IPS-NIHi7 (cell line): ENCODE data around the gene KNG1.

Experiments
- DNase-seq: peaks from one replicate; pipeline ENCODE4 v3.0.0; 2012; ENCODE audit warnings: mixed read lengths; ENCODE audit errors: extremely low spot score

The KNG1 gene

DNA sequence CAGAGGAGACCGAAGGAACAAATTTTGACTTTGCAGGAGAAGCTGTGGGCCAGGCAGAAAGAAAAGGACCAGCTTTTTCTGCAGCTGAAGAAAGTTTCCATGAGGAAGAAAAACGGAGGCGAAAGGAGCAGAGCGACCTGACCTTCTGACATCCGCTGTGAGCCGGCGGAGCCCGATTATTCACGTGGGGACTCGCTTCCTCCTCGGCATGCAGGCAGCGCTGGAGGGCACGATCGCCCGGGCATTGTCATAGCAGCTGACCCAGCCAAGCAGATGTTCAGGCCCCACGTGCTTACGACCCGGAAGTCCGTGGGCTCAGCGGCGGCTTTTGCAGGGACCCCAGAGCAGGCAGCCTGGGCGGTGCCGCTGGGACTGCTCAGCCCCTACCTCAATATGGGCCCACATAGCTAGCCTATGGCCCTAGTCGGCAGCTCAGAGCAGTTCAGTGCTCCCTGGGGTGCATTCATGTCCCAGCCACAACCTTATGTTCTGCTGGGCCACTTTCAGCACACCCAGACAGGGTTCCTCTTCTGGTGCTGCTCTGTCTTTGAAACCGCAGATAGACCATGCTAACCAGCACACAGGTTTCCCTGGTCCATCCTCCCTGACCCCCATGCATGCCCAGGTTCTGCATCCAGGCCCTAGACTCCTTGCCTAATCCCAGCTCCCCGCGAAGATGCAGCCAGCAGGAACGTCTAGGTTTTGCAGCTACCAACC is 55.7 kb downstream of the KNG1 start:
- DNase-seq, result peak; percentile 24

DNA sequence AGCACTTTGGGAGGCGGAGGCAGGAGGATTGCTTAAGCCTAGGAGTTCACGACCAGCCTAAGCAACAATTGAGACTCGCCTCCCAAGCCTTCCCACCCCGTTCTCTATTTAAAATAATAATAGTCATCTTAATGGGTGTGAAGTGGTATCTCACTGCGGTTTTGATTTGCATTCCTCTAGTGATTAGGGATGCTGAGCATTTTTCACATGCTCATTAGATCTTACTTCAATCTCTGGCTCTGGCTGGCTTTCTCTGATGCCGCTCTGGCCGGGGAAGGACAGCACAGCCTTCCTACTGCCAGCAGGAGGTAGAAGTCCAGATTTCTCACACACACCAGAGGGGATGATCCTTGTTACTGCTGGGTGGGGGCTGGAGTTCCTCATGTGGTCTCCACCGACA is 58.8 kb downstream of the KNG1 start:
- DNase-seq, result peak; percentile 69

DNA sequence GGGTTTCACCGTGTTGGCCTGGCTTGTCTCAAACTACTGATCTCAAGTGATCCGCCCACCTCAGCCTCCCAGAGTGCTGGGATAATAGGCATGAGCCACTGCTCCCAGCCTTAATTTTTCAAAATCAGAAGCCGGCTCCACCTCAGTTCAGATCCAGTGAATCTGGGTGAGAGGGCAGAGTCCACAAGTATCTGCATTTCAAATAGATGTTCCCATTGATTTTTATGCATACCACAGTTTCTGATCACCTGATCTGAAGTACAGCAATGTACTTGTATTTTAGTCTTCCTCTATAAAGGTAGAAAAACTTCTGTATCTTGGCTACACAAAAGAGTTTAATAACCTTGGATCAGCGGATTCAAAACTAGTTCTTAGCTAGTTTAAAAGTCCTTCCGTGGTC is 62.0 kb downstream of the KNG1 start:
- no peak for DNase-seq

DNA sequence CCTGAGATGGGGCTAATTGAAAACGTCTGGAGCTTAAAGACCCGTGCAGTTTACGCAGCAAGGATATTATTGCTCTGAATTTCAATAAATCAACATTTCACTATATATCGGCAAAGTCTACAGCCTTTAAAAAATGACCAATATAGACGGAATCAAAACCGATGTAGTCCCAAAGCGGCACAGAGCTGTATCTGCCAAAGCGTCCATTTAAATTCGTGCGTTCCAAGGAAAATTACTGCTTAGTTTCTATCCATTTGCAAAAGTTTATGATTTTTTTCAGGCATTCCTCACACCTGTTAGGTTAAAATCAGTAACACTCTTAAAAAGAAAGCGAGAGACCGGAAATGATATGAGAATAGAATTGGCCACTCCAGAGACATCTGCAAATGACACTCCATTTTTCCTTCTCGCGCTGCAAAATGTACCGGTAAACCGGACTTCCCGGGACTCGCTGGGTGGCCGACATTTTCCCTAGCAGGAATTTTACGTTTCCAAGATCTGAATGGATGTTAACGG is 65.4 kb downstream of the KNG1 start:
- DNase-seq, result no peak

DNA sequence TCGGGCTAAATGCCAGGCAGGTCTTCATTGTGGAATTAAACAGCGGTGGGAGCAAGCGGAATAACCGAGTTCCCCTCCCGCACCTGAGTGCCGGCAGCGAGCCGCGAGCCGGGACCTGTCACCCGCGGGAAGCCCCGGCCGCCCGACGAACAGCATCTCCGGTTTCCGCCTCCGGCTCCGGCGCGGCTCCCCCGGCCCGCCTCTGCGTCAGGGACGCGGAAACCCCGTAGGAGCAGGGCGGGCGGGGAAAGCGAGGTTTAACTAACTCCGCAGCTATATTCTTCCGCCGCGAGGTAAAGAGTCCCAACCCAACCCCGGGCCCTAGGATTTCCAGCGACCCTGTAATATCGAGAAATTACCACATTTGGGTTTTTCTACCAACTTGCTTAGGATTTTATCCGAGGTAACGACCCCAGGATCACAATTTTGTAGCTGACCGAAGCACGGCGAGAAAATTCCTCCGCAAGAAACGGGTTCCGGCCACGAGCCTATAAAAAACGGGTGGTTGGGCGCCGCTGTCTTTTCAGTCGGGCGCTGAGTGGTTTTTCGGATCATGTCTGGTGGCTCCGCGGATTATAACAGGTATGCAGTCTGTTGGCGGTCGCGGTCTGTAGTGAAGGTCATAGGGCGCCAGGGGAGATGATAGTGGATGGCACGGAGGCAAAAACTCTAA is 66.0 kb downstream of the KNG1 start, which contains the start of gene EIF4A2:
EIF4A2 (plus strand) TSS at position 520 of the 673 bp plus-strand sequence; CDS start at position 554, 34 bp downstream.
- DNase-seq, result peak; percentile 95

DNA sequence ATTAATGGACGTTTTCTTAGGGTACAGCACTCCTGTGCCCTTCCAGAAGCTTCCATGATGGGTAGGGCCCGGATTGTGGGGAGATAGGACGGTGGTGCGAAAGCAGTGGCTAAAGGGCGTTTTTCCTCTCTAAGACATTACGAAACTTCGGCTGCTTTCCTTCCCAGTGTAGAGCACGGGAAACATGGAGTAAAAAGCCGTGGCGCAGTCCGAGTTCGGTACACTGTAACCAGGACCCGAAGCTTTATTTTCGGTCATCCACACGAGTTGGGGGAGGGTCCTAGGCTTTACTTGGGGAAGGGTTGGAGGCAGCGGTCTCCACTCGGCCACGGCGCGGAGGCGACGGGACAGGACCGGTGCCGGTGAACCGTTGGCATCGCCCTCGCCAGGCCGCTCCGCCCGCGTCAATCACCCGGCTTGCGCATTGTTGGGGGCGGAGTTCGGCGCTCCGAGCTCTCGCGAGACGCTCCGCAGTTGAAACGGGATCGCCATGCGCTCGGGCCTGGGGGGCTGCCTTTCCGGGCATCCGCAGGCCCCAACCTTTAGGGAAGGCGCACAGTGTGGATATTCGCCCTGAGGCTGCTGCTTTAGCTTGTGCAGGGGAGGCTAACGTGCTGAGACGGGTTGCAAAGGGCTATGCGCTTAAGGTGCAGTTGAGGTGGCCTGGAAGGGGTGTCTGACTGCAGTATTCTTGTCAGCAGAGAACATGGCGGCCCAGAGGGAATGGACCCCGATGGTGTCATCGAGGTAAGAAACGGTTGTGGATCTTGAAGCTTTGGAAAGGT is 66.8 kb downstream of the KNG1 start:
- DNase-seq, result peak; percentile 68

DNA sequence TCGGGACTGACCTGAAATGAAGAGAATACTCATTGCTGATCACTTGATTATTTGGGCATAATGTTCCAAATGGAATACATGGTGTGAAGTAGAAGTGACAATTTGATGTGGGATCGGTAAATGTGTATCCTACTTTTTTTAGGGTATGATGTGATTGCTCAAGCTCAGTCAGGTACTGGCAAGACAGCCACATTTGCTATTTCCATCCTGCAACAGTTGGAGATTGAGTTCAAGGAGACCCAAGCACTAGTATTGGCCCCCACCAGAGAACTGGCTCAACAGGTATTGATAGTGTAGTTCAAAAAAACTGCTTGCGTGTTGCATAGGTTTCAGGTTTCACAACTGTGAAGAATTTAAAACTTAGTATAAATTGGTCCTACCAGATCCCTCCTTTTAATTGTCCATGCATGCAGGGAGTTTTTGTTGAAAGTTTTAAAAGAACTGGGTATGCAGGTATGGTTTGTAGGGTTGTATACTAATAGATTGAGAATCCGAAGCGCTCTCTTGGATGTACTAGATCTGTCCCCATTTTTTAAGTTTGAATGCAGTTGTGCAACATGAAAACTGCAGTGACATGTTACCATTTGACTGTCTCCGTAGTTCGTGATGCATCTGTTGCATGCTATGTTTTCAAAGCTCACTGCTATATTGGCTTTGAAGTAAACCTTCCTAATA is 67.8 kb downstream of the KNG1 start:
- DNase-seq, result no peak

DNA sequence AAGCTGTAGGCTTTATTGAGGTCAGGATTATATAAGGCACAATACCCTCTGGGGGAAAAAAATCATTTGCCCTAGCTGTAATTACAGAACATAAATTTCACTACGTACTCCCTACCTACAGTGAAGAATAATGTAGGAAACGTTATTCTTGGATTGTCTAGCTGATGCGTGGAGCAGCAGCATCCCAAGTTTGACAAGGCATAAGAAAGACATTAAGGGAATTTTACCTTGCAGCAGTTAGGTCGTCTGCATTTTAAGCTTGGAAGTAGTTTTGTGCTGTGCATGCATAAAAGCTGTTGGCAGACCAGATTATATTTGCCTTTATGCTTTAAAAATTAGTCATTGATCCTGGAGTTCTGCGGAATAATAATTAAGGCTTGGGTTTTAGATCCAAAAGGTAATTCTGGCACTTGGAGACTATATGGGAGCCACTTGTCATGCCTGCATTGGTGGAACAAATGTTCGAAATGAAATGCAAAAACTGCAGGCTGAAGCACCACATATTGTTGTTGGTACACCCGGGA is 68.4 kb downstream of the KNG1 start:
- no peak for DNase-seq

DNA sequence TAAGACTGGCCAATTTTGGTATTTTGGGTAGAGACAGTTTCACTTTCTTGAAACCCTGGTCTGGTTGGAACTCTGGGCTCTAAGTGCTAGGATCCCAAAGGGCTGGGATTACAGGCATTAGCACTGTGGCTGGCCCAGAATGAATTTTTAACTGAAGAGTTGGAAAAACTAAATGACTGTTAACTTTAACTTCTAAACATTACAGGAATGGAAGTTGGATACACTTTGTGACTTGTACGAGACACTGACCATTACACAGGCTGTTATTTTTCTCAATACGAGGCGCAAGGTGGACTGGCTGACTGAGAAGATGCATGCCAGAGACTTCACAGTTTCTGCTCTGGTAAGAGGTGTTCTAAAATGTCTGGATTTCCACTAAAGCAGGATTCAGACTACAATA is 69.8 kb downstream of the KNG1 start:
- no peak for DNase-seq

DNA sequence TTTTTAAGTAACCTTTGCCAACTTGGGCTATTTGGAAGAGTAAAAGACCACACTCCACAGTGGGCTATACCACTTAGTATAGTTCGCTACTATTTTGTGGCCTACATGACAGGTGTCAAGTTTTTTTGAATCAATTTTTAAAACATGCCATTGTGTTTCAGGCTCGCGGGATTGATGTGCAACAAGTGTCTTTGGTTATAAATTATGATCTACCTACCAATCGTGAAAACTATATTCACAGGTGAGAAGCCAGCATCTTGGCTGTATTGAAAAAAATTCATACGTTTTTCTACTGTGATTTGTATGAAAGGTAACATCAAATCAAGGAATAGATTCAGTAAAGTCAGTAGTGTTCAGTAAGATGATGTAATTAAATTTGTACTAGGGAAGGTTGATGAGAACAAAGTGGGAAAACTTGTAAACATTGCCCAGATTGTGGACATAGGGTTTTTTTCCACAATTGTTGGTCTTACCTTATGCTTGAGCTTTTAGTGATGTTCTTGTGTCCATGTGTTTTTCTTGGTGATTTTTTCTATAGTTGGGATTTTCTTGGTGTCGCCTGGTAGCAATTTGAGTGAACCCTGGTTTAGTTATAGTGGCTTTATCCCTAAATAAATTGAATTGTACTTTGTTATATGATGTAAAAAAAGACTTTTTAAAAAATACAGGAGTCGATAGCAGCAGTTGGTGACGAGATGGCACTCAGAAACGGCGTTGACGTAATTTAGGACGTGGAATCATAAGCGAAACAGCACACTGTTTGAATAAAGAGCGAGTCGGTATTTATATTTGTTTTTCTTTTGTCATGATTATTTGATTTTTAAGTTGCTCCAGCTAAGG is 70.7 kb downstream of the KNG1 start:
- no peak for DNase-seq

DNA sequence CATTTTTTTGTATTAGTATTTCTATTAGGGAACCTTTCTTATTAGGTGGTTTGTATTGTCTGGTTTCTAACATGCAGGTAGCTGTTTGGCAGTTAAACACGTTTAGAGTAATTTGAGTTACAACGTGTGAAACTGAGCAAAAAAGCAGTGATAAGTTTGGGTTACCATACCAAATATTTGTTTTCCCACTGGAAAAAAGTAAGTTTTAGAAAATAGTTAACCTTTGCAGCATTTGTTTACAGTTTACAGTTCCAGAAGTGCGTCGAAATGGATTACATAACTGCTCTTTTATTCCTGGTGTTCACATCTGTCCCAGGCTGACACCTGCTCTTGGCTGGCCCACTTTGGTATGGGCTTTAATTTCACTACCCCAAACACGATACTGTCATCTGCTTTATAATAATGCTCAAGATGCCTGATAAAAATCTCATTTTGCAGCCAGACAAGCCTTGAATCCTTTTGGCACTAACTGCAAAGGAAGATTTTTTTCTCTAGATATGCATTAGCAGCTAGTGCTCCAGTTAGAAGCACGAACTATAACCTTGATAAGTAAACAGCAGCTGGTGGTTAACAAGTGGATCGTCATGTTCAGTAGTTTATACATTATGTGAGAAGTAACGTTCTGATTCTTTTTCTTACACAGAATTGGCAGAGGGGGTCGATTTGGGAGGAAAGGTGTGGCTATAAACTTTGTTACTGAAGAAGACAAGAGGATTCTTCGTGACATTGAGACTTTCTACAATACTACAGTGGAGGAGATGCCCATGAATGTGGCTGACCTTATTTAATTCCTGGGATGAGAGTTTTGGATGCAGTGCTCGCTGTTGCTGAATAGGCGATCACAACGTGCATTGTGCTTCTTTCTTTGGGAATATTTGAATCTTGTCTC is 71.6 kb downstream of the KNG1 start:
- DNase-seq, result no peak

DNA sequence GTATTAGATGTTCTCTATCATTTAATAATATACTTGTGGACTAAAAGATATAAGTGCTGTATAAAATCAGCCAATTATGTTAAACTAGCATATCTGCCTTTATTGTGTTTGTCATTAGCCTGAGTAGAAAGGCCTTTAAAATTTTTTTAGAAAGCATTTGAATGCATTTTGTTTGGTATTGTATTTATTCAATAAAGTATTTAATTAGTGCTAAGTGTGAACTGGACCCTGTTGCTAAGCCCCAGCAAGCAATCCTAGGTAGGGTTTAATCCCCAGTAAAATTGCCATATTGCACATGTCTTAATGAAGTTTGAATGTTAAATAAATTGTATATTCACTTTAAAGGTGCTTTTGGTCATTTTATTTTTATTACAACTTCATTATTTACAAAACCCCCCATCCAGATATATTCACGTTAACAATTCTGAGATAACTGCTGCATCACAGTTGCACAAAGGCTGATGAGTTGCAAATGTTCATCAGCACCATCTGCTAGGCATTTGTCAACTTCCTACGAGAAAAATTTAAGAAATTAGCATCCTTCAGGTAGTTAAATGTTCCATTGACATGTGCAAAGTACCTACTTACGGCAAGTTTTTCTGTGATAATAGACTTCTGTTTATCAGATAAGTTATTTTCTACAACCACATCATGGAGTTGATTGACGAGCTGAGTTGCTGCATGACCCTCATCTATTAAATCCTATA is 72.5 kb downstream of the KNG1 start:
- DNase-seq, result no peak

DNA sequence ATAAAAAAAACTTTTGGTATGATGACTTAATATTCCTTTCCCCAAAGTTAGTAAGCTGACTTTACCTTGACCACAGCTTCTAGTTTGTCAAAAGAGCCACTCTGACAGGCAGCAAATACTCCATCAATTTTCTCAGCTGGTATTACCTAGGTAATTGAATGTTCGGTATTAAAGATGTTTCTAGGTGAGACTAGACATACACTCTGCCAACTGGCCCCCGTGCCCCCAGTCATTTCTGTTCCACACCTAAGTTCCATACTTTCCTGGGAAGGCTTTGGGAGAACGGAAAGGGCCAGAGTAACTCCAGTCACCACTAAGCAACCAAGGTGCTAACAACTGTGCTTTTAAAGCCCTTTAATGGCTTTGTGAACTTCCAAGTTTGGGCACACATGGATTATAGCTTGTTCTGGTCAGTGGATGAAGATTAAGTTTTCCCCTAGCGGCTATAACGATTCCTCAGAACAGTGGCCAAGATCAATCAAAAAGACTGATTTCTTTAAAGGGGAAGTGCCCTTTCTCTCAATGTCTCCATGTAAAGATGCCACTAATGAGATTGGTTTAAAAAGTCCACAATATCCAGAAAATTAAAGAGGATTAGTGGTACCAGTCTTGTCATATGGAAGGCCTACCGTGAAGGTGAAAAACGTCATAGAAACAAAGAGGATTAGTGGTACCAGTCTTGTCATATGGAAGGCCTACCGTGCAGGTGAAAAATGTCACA is 73.3 kb downstream of the KNG1 start:
- DNase-seq, result peak; percentile 17
